Uterus (tissue), 2 donors: ENCODE measurements around the gene TLCD1.

ENCODE experiments used
- CTCF ChIP-seq, 4 experiments: fragments of 200-600 bp in 2 of 4; fragments of 450-650 bp in 2 of 4; sonication (generic) in 2 of 4; IDR thresholded peaks; one replicate each; pipeline ENCODE4 v1.5.1; 2016 to 2019; ENCODE audit warnings: antibody characterized with exemption in 4 of 4, mild to moderate bottlenecking in 2 of 4, moderate library complexity in 1 of 4
- POLR2A ChIP-seq, 2 donors: fragments of 450-650 bp; IDR thresholded peaks; one replicate each; pipeline ENCODE4 v1.6.1; 2016; ENCODE audit warnings: antibody characterized with exemption in 2 of 2, mild to moderate bottlenecking in 1 of 2, moderate library complexity in 1 of 2

GRCh38 chr17:28759256-28759865 is 33.3 kb upstream of the TLCD1 start:
- TF ChIP-seq CTCF (IDR thresholded peaks at IDR 0.05) (no peak), POLR2A (IDR thresholded peaks at IDR 0.05) (no peak)
